Astrocyte of the spinal cord (primary cell): ENCODE data around the gene LIPM.

Experiments
- DNase-seq: peaks from one replicate; pipeline ENCODE4 v3.0.0; 2011; ENCODE audit warnings: low read depth, low spot score
- H3K4me3 ChIP-seq: 2 replicates; pipeline ENCODE4 v1.5.1; 2011; ENCODE audit warnings: low read depth, mild to moderate bottlenecking, low read length, moderate library complexity
- in situ Hi-C: cut with HindIII; loops from 2 replicates; pipeline ENCODE4 v1.10.0; 2017; ENCODE audit warnings: low sequenced_read_pairs
- TF ChIP-seq, protein P1 (sequence below): IDR thresholded peaks from 2 replicates; pipeline ENCODE4 v1.5.1; 2012; ENCODE audit warnings: low read depth, mild to moderate bottlenecking, low read length, inconsistent platforms

LIPM gene

DNA sequence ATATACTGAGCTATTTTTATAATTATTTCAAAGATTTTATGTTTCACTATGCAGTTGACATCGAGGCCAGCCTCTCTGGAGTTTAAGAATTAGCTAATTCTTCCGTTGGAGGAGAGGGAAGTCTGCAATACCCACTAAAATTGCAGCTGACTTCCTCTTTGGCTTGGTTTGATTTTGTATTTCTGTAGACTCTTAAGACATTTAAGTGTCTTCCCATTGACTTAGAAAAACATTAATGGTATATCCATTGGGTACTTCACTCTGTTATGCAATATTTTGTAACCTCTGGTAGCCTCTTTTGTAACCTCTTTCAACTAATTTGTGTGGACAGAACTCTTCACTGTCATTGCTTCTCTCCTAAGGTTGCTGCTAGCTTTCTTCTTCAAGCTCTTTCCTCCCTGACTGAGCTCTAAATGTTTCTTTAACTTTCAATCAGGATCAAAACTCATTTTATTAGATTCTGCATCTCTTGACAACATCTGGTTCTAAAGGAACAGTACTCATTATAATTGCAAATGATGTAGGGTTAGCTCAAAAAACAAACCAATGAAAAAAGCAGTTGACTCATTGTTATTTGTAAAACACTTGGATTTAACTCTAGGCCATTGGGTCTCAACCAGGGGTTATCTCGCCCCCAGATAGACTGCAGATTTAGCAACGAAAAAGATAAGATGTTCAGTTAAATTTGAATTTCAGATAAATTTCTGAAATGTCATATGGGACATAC is 50.8 kb downstream of the LIPM start:
- DNase-seq, result no peak
- in situ Hi-C loops, result no loop called here
- TF ChIP-seq, protein P1, sequence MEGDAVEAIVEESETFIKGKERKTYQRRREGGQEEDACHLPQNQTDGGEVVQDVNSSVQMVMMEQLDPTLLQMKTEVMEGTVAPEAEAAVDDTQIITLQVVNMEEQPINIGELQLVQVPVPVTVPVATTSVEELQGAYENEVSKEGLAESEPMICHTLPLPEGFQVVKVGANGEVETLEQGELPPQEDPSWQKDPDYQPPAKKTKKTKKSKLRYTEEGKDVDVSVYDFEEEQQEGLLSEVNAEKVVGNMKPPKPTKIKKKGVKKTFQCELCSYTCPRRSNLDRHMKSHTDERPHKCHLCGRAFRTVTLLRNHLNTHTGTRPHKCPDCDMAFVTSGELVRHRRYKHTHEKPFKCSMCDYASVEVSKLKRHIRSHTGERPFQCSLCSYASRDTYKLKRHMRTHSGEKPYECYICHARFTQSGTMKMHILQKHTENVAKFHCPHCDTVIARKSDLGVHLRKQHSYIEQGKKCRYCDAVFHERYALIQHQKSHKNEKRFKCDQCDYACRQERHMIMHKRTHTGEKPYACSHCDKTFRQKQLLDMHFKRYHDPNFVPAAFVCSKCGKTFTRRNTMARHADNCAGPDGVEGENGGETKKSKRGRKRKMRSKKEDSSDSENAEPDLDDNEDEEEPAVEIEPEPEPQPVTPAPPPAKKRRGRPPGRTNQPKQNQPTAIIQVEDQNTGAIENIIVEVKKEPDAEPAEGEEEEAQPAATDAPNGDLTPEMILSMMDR, result no peak
- H3K4me3 ChIP-seq, result no peak overlapping the region

DNA sequence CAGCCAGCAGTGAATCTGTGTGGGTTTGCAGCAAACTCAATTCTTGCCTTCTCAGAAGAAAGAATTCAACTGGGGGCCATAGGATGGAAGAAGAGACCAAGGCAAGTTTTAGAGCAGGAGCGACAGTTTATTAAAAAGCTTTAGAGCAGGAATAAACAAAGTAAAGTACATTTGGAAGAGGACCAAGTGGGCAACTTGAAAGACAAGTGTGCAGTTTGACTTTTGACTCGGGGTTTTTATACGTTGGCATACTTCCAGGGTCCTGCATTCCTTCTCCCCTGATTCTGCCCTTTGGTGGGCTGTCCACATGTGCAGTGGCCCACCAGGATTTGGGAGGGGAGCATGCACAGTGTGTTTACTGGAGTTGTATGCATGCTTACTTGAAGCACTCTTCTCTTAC is 52.2 kb downstream of the LIPM start:
- no peak overlapping the region for H3K4me3 ChIP-seq
- TF ChIP-seq, protein P1, result no peak
- DNase-seq, result no peak
- in situ Hi-C loops, result no loop called here

DNA sequence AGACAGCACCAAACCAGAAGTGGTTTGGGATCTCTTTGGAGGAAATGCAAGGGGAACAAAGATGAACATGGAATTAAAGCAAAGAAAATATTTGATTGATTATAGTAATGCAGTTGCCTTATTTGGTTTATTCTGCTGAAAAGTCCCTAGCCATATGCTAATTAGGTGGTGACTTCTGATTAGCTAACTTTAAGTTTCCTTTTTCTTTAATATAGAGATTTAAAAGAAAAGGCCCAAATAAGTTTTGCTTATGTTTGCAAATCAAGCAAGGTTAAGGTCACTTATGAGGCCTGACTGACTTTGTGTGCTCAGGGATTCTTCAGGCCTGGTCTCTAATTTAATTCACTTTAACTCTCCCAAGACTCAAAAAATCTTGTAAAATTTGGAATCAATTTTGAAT is 55.3 kb downstream of the LIPM start:
- in situ Hi-C loops, result no loop called here
- DNase-seq, result no peak
- TF ChIP-seq, protein P1, result no peak
- no peak overlapping the region for H3K4me3 ChIP-seq

GRCh38 chr10:88858491-88858890 is 56.0 kb downstream of the LIPM start:
- H3K4me3 ChIP-seq, result no peak overlapping the region
- TF ChIP-seq, protein P1, result no peak
- in situ Hi-C loops, result no loop called here
- DNase-seq, result no peak

GRCh38 chr10:88861036-88861435 is 58.5 kb downstream of the LIPM start:
- in situ Hi-C loops, result no loop called here
- TF ChIP-seq, protein P1, result no peak
- DNase-seq, result no peak
- H3K4me3 ChIP-seq, result no peak overlapping the region

- in situ Hi-C loops, result no loop called here
- H3K4me3 ChIP-seq, result no peak overlapping the region
- TF ChIP-seq, protein P1, result no peak
- peak; percentile 16 for DNase-seq
Measured at GRCh38 chr10:88865281-88865876, 62.8 kb downstream of the LIPM start.
